SK-N-SH (cell line): ENCODE data around the gene ALX3. TPM values are rescaled to one million over a fixed set of nuclear protein-coding genes. Genes with fewer than 3 reads are reported as not detected.

Experiments
- CTCF ChIA-PET: fragments of 300-600, 350-600 bp; formaldehyde crosslinking; extraction: SDS; loops from one replicate; lab custom pipeline; 2021; lab: Yijun Ruan, JAX
- POLR2A ChIA-PET: fragments of 350-600 bp; sonication (Branson Sonifier 250); formaldehyde crosslinking; extraction: SDS; loops from one replicate; lab custom pipeline; 2020; ENCODE audit warnings: antibody characterized with exemption, inconsistent platforms; lab: Yijun Ruan, JAX
- DNase-seq: peaks from one replicate; pipeline ENCODE4 v3.0.0; 2012
- H2AFZ ChIP-seq: fragments of 200-600 bp; sonication (generic); 2 replicates; pipeline ENCODE4 v1.8.1; 2016; ENCODE audit warnings: antibody characterized with exemption, mild to moderate bottlenecking, low read depth
- H3F3A ChIP-seq: fragments of 200-600 bp; sonication (generic); replicated peaks from 2 replicates; pipeline ENCODE3; 2016; ENCODE audit warnings: antibody characterized with exemption, mild to moderate bottlenecking; ENCODE audit not compliant: insufficient read depth
- H3K27ac ChIP-seq, 2 experiments: fragments of 200-500 bp in 1 of 2; fragments of 200-600 bp in 1 of 2; sonication (Bioruptor generic) in 1 of 2; sonication (generic), shearing (Covaris generic) in 1 of 2; 2 replicates each; pipeline versions ENCODE4 v1.5.1 to v1.6.1; 2014 to 2016; ENCODE audit warnings: low read depth in 2 of 2, inconsistent platforms in 1 of 2, low read length in 1 of 2, mild to moderate bottlenecking in 1 of 2, mixed read lengths in 1 of 2
- H3K27me3 ChIP-seq: fragments of 200-600 bp; sonication (generic), shearing (Covaris generic); 2 replicates; pipeline ENCODE4 v1.6.1; 2016; ENCODE audit warnings: mixed run types; ENCODE audit not compliant: insufficient read depth
- H3K36me3 ChIP-seq, 2 experiments: fragments of 200-500 bp in 1 of 2; fragments of 200-600 bp in 1 of 2; sonication (Bioruptor generic) in 1 of 2; sonication (generic) in 1 of 2; replicated peaks in 1 of 2; 2 replicates each; pipeline versions ENCODE3 to v1.5.1; 2014 to 2016; ENCODE audit warnings: low read length in 1 of 2, mild to moderate bottlenecking in 1 of 2; ENCODE audit not compliant: insufficient read depth in 2 of 2, control insufficient read depth in 1 of 2
- H3K4me1 ChIP-seq, 2 experiments: fragments of 200-500 bp in 1 of 2; fragments of 200-600 bp in 1 of 2; sonication (Bioruptor generic) in 1 of 2; sonication (generic), shearing (Covaris generic) in 1 of 2; 2 replicates each; pipeline versions ENCODE4 v1.5.1 to v1.6.1; 2014 to 2016; ENCODE audit warnings: low read depth in 1 of 2, low read length in 1 of 2, mixed run types in 1 of 2; ENCODE audit not compliant: insufficient read depth in 2 of 2, control insufficient read depth in 1 of 2
- H3K4me2 ChIP-seq: fragments of 200-600 bp; sonication (generic), shearing (Covaris generic); 2 replicates; pipeline ENCODE4 v1.6.1; 2017; ENCODE audit warnings: mixed run types
- H3K4me3 ChIP-seq, 2 experiments: fragments of 200-500 bp in 1 of 2; fragments of 200-600 bp in 1 of 2; sonication (Bioruptor generic) in 1 of 2; sonication (generic), shearing (Covaris generic) in 1 of 2; 2 replicates each; pipeline versions ENCODE4 v1.5.1 to v1.8.1; 2014 to 2016; ENCODE audit warnings: low read depth in 2 of 2, inconsistent platforms in 1 of 2, low read length in 1 of 2, mild to moderate bottlenecking in 1 of 2, mixed read lengths in 1 of 2, moderate library complexity in 1 of 2
- H3K79me2 ChIP-seq: fragments of 200-600 bp; sonication (generic); 2 replicates; pipeline ENCODE4 v1.8.1; 2017; ENCODE audit warnings: mild to moderate bottlenecking; ENCODE audit not compliant: insufficient read depth
- H3K9ac ChIP-seq: fragments of 200-600 bp; sonication (generic); 2 replicates; pipeline ENCODE4 v1.6.1; 2017; ENCODE audit warnings: mixed run types
- H3K9me2 ChIP-seq: fragments of 200-600 bp; sonication (generic); 2 replicates; pipeline ENCODE4 v1.6.1; 2017; ENCODE audit warnings: mixed run types
- H3K9me3 ChIP-seq: fragments of 200-600 bp; sonication (generic); 2 replicates; pipeline ENCODE4 v1.6.1; 2017; ENCODE audit warnings: mixed run types, mild to moderate bottlenecking, moderate library complexity
- H4K20me1 ChIP-seq: fragments of 200-600 bp; sonication (generic); 2 replicates; pipeline ENCODE4 v1.6.1; 2017; ENCODE audit warnings: mild to moderate bottlenecking, mixed run types; ENCODE audit not compliant: insufficient read depth
- FOSL2 ChIP-seq: IDR thresholded peaks from 2 replicates; pipeline ENCODE4 v1.4.0; 2012; ENCODE audit warnings: low read depth, mild to moderate bottlenecking, moderate library complexity, borderline replicate concordance
- FOXM1 ChIP-seq: IDR thresholded peaks from 2 replicates; pipeline ENCODE4 v1.4.0; 2012; ENCODE audit warnings: low read depth, mild to moderate bottlenecking
- GABPA ChIP-seq: IDR thresholded peaks from 2 replicates; pipeline ENCODE4 v1.4.0; 2012; ENCODE audit warnings: low read depth, mild to moderate bottlenecking
- GATA2 ChIP-seq: sonication (generic); formaldehyde crosslinking; IDR thresholded peaks from 2 replicates; pipeline ENCODE4 v1.5.0; 2020; ENCODE audit warnings: mild to moderate bottlenecking, missing genetic modification reagents
- JUND ChIP-seq: IDR thresholded peaks from 2 replicates; pipeline ENCODE4 v1.4.0; 2012
- NRF1 ChIP-seq: IDR thresholded peaks from 2 replicates; pipeline ENCODE4 v1.6.1; 2012; ENCODE audit warnings: low read depth, mild to moderate bottlenecking, low read length
- POLR2AphosphoS5 ChIP-seq: IDR thresholded peaks from 2 replicates; pipeline ENCODE4 v1.6.1; 2012; ENCODE audit warnings: low read depth, low read length
- RAD21 ChIP-seq: IDR thresholded peaks from 2 replicates; pipeline ENCODE4 v1.6.1; 2012; ENCODE audit warnings: mild to moderate bottlenecking, low read length
- RCOR1 ChIP-seq: fragments of 150-350 bp; IDR thresholded peaks from 2 replicates; pipeline ENCODE4 v1.6.1; 2017; ENCODE audit warnings: antibody characterized with exemption, low read length
- RFX5 ChIP-seq: IDR thresholded peaks from 2 replicates; pipeline ENCODE4 v1.6.1; 2012; ENCODE audit warnings: mild to moderate bottlenecking, improper control_type of control experiment, low read length
- SIN3A ChIP-seq: IDR thresholded peaks from 2 replicates; pipeline ENCODE4 v1.6.1; 2012; ENCODE audit warnings: low read depth, mild to moderate bottlenecking, low read length, moderate library complexity, borderline replicate concordance
- TCF12 ChIP-seq: IDR thresholded peaks from 2 replicates; pipeline ENCODE4 v1.4.0; 2012
- TEAD4 ChIP-seq: IDR thresholded peaks from 2 replicates; pipeline ENCODE4 v1.4.0; 2012; ENCODE audit warnings: mild to moderate bottlenecking, borderline replicate concordance; ENCODE audit not compliant: insufficient read depth
- YY1 ChIP-seq: IDR thresholded peaks from 2 replicates; pipeline ENCODE4 v1.4.0; 2012; ENCODE audit warnings: low read depth, mild to moderate bottlenecking
- WGBS: methylation state at CpG from one replicate; pipeline ENCODE4 v1.1.6; 2017; ENCODE audit warnings: low lambda C conversion rate; 5-methylcytosine and 5-hydroxymethylcytosine counted together
- polyA plus RNA-seq, 3 experiments: library from polyadenylated mRNA; depleted of rRNA; stranded (reverse); fragments of >200 nt; gene quantifications; 2 replicates each; pipeline ENCODE4 v1.2.3, GENCODE V29; 2012
- TF ChIP-seq, protein P1 (sequence below): IDR thresholded peaks from 2 replicates; pipeline ENCODE4; 2012
- TF ChIP-seq, protein P2 (sequence below): IDR thresholded peaks from 2 replicates; pipeline ENCODE4 v1.4.0; 2012; ENCODE audit warnings: low read depth, borderline replicate concordance
- TF ChIP-seq, protein P3 (sequence below): IDR thresholded peaks from 2 replicates; pipeline ENCODE4 v1.4.0; 2012; ENCODE audit warnings: low read depth, borderline replicate concordance
- TF ChIP-seq, protein P4 (sequence below): IDR thresholded peaks from 2 replicates; pipeline ENCODE4 v1.4.0; 2012; ENCODE audit warnings: low read depth

Gene ALX3
- polyA plus RNA-seq, 1 of the 3 experiments (the other 2 are of a cell fraction): not detected

DNA sequence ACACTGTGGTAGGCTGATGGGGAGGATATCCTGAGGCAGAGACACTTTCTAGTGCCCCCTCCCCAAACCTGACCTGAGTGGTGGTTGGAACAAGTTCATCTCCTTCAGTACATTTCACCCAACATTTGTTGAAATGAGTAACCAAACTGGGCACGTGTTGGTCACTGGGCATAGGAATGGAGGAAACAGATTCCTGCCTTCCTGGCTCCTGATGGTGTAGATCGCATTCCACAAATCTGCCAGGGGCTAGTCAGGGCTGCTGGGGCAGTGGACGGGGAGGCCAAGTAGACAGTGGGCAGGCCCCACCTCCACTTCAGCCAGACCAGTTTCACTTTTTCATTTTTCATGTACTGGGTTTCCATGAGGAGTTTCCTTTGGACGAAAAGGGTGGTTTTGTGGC lies 16.5 kb upstream of the ALX3 start:
- H3K79me2 ChIP-seq: no peaks in the 10 kb centered on the region
- H3F3A ChIP-seq: no peaks in the 10 kb centered on the region
- H3K36me3 ChIP-seq: no peaks in the 10 kb centered on the region
- TF ChIP-seq FOSL2: no peak
- no peak for TF ChIP-seq TEAD4
- no peak for TF ChIP-seq GABPA
- no peak for TF ChIP-seq FOXM1
- TF ChIP-seq RCOR1: no peak
- TF ChIP-seq, protein P1, sequence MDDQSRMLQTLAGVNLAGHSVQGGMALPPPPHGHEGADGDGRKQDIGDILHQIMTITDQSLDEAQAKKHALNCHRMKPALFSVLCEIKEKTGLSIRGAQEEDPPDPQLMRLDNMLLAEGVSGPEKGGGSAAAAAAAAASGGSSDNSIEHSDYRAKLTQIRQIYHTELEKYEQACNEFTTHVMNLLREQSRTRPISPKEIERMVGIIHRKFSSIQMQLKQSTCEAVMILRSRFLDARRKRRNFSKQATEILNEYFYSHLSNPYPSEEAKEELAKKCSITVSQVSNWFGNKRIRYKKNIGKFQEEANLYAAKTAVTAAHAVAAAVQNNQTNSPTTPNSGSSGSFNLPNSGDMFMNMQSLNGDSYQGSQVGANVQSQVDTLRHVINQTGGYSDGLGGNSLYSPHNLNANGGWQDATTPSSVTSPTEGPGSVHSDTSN: no peak
- no peak for TF ChIP-seq POLR2AphosphoS5
- TF ChIP-seq, protein P2, sequence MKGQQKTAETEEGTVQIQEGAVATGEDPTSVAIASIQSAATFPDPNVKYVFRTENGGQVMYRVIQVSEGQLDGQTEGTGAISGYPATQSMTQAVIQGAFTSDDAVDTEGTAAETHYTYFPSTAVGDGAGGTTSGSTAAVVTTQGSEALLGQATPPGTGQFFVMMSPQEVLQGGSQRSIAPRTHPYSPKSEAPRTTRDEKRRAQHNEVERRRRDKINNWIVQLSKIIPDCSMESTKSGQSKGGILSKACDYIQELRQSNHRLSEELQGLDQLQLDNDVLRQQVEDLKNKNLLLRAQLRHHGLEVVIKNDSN: no peak
- no peak for TF ChIP-seq RAD21
- TF ChIP-seq, protein P3, sequence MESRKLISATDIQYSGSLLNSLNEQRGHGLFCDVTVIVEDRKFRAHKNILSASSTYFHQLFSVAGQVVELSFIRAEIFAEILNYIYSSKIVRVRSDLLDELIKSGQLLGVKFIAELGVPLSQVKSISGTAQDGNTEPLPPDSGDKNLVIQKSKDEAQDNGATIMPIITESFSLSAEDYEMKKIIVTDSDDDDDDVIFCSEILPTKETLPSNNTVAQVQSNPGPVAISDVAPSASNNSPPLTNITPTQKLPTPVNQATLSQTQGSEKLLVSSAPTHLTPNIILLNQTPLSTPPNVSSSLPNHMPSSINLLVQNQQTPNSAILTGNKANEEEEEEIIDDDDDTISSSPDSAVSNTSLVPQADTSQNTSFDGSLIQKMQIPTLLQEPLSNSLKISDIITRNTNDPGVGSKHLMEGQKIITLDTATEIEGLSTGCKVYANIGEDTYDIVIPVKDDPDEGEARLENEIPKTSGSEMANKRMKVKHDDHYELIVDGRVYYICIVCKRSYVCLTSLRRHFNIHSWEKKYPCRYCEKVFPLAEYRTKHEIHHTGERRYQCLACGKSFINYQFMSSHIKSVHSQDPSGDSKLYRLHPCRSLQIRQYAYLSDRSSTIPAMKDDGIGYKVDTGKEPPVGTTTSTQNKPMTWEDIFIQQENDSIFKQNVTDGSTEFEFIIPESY: no peak
- TF ChIP-seq, all 33 proteins: peak for 0
- Histone ChIP-seq H3K4me2 (peak overlapping the region; percentile 29; the same call in 1 of the 2 replicates), H3K9ac (no peak overlapping the region), H4K20me1 (no peaks in the 10 kb centered on the region), H3K27ac (peak overlapping the region in 1 of 2 experiments; percentile 53; a peak in 2 of 4 replicates), H3K4me3 (no peak overlapping the region), H3K9me2 (no peaks in the 10 kb centered on the region), H3K27me3 (no peaks in the 10 kb centered on the region), H2AFZ (no peak overlapping the region), H3K4me1 (peaks cover 0 to 46% of the 10 kb centered on the region in 2 experiments; a peak in 2 of 4 replicates), H3K9me3 (no peaks in the 10 kb centered on the region)
- POLR2A ChIA-PET: interaction anchor here (1.2 kb wide), 1 partner anchor 27 kb away, joined by 3 read pairs; no protein-coding TSS in a partner anchor
- DNase-seq: no peak
- WGBS: 45% methylated on average over 4 of the region's 4 CpGs
- CTCF ChIA-PET: interaction anchor here (0.9 to 51.7 kb wide), 6 partner anchors 10 to 374 kb away, joined by 3 to 1768 read pairs (median 17); partner anchors contain the start of gene STRIP1

DNA sequence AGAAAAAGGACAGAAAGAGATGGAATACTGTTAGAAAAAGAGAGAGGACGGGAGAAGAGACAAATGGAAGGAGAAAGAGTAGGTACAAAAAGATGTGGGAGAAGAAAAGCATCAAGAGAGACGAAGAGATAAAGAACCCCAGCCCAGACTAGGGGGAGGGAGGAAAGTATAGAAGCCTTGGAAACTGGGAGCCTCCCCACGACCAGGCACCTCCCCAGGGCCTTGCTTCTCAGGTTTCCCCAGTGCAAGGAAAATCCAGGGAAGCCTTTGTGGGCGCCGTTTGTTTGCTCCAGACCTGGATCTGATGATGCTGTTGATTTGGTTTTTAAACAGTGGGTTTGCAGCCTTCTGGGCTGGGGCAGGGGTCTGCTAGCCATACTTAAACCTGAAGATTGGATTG lies 15.2 kb upstream of the ALX3 start:
- H3K27me3 ChIP-seq: no peaks in the 10 kb centered on the region
- H3K36me3 ChIP-seq: no peaks in the 10 kb centered on the region
- no peaks in the 10 kb centered on the region for H3K9me2 ChIP-seq
- no peak overlapping the region for H3K4me2 ChIP-seq
- no peaks in the 10 kb centered on the region for H3K79me2 ChIP-seq
- ChIA-PET CTCF (interaction anchor here (0.6 to 51.7 kb wide), 3 partner anchors 19 to 375 kb away, joined by 3 to 1768 read pairs (median 187); partner anchors contain the start of gene STRIP1), POLR2A (no interaction called here)
- no peaks in the 10 kb centered on the region for H3K9me3 ChIP-seq
- no peak for DNase-seq
- no peak overlapping the region for H3K4me3 ChIP-seq
- no peak overlapping the region for H2AFZ ChIP-seq
- peaks cover 0 to 45% of the 10 kb centered on the region in 2 experiments; a peak in 1 of 4 replicates for H3K4me1 ChIP-seq
- H3K27ac ChIP-seq: no peak overlapping the region
- 67% methylated on average over 5 of the region's 5 CpGs for WGBS
- no peak overlapping the region for H3K9ac ChIP-seq
- no peak for TF ChIP-seq TCF12
- TF ChIP-seq JUND: no peak
- no peak for TF ChIP-seq GABPA
- no peak for TF ChIP-seq NRF1
- TF ChIP-seq POLR2AphosphoS5: no peak
- TF ChIP-seq SIN3A: no peak
- TF ChIP-seq, protein P1: no peak
- TF ChIP-seq RFX5: no peak
- no peak for TF ChIP-seq YY1
- no peak for TF ChIP-seq TEAD4
- TF ChIP-seq, protein P4, sequence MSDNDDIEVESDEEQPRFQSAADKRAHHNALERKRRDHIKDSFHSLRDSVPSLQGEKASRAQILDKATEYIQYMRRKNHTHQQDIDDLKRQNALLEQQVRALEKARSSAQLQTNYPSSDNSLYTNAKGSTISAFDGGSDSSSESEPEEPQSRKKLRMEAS: no peak
- TF ChIP-seq GATA2 (CRISPR knock-in tag): no peak
- no peaks in the 10 kb centered on the region for H3F3A ChIP-seq
- H4K20me1 ChIP-seq: no peaks in the 10 kb centered on the region
